PC-9 (cell line): Measurements from ENCODE around the gene KCNAB2. TPM values are rescaled to one million over a fixed set of nuclear protein-coding genes. Genes with fewer than 3 reads are reported as not detected.

ENCODE experiments used
- BruUV-seq: library from RNA; stranded (reverse); fragments of 400-500 nt; replicated peaks from 2 replicates; lab custom pipeline; 2021; lab: Mats Ljungman, UMichigan
- CTCF ChIA-PET: fragments of 300-600 bp; sonication (Branson Sonifier 250); formaldehyde crosslinking; loops from one replicate; lab custom pipeline; 2022; ENCODE audit warnings: antibody characterized with exemption; lab: Charles Lee
- POLR2A ChIA-PET: fragments of 300-600 bp; sonication (Branson Sonifier 250); formaldehyde crosslinking; loops from one replicate; lab custom pipeline; 2022; ENCODE audit warnings: antibody characterized with exemption; ENCODE audit not compliant: unreplicated experiment; lab: Charles Lee
- DNase-seq, 2 experiments: peaks; one replicate each; pipeline versions ENCODE4 v3.0.0 to v3.0.0-alpha.2; 2015 to 2022; ENCODE audit warnings: mixed read lengths in 1 of 2
- H2AFZ ChIP-seq: fragments of 200-600 bp; sonication (generic); 2 replicates; pipeline ENCODE4 v1.8.1; 2017; ENCODE audit warnings: antibody characterized with exemption
- H3F3A ChIP-seq: fragments of 200-600 bp; sonication (generic); 2 replicates; pipeline ENCODE4 v1.8.1; 2017; ENCODE audit warnings: antibody characterized with exemption, mild to moderate bottlenecking, low read depth; ENCODE audit not compliant: insufficient read depth
- H3K27ac ChIP-seq: fragments of 200-600 bp; sonication (generic); 2 replicates; pipeline ENCODE4 v1.6.1; 2016; ENCODE audit warnings: mixed run types
- H3K27me3 ChIP-seq: fragments of 200-600 bp; sonication (generic); 2 replicates; pipeline ENCODE4 v1.6.1; 2016; ENCODE audit warnings: low read depth, mixed run types; ENCODE audit not compliant: insufficient read depth
- H3K36me3 ChIP-seq: fragments of 200-600 bp; sonication (generic); 2 replicates; pipeline ENCODE4 v1.6.1; 2016; ENCODE audit warnings: low read depth, mixed run types
- H3K4me1 ChIP-seq: fragments of 200-600 bp; sonication (generic); replicated peaks from 2 replicates; pipeline ENCODE4 v1.6.1; 2016; ENCODE audit warnings: mixed run types; ENCODE audit not compliant: insufficient read depth
- H3K4me2 ChIP-seq: fragments of 200-600 bp; sonication (generic); 2 replicates; pipeline ENCODE4 v1.6.1; 2017; ENCODE audit warnings: mixed run types
- H3K4me3 ChIP-seq: fragments of 200-600 bp; sonication (generic); 2 replicates; pipeline ENCODE4 v1.6.1; 2016; ENCODE audit warnings: mixed run types
- H3K79me2 ChIP-seq: fragments of 200-600 bp; sonication (generic); 2 replicates; pipeline ENCODE4 v1.6.1; 2017; ENCODE audit warnings: low read depth, mixed run types
- H3K9me2 ChIP-seq: fragments of 200-600 bp; sonication (generic); 2 replicates; pipeline ENCODE4 v1.8.1; 2017; ENCODE audit warnings: mild to moderate bottlenecking; ENCODE audit not compliant: insufficient read depth
- H3K9me3 ChIP-seq: fragments of 200-600 bp; sonication (generic); 2 replicates; pipeline ENCODE4 v1.8.1; 2016; ENCODE audit warnings: low read depth; ENCODE audit not compliant: insufficient read depth
- H4K20me1 ChIP-seq: fragments of 200-600 bp; sonication (generic); 2 replicates; pipeline ENCODE4 v1.8.1; 2017; ENCODE audit not compliant: insufficient read depth
- EZH2 ChIP-seq: fragments of 200-600 bp; sonication (generic); IDR thresholded peaks from 2 replicates; pipeline ENCODE4 v1.8.0; 2017; ENCODE audit warnings: antibody characterized with exemption, low read depth
- intact Hi-C: fragments of 100-400 bp; cut with micrococcal nuclease; formaldehyde crosslinking; loops from one replicate; pipeline ENCODE4 v1.10.0; 2022; ENCODE audit not compliant: unreplicated experiment
- total RNA-seq: library from RNA; stranded (reverse); gene quantifications from 2 replicates; pipeline ENCODE4 v1.2.3, GENCODE V29; 2021
- TF ChIP-seq, protein P1 (sequence below): fragments of 200-600 bp; sonication (generic); conservative IDR thresholded peaks from 2 replicates; pipeline ENCODE4 v1.6.1; 2017; ENCODE audit warnings: mixed run types, antibody characterized with exemption, mild to moderate bottlenecking, moderate library complexity

Gene KCNAB2
- total RNA-seq, 1 experiment from 2014 or later = 19.6 TPM

GRCh38 chr1:6010554-6010953 is 35.1 kb upstream of the KCNAB2 start:
- H3K4me3 ChIP-seq = no peak overlapping the region
- H3F3A ChIP-seq = no peaks in the 10 kb centered on the region
- H4K20me1 ChIP-seq = no peaks in the 10 kb centered on the region
- H2AFZ ChIP-seq = no peak overlapping the region
- POLR2A ChIA-PET = no interaction called here
- H3K4me2 ChIP-seq = no peak overlapping the region
- BruUV-seq = no TSS peak
- no peaks in the 10 kb centered on the region for H3K27me3 ChIP-seq
- H3K9me3 ChIP-seq = no peaks in the 10 kb centered on the region
- H3K27ac ChIP-seq = no peak overlapping the region
- intact Hi-C loops = no loop called here
- H3K36me3 ChIP-seq = no peaks in the 10 kb centered on the region
- no peaks in the 10 kb centered on the region for H3K9me2 ChIP-seq
- H3K4me1 ChIP-seq = no peaks in the 10 kb centered on the region
- CTCF ChIA-PET = no interaction called here
- H3K79me2 ChIP-seq = no peaks in the 10 kb centered on the region
- TF ChIP-seq, protein P1, sequence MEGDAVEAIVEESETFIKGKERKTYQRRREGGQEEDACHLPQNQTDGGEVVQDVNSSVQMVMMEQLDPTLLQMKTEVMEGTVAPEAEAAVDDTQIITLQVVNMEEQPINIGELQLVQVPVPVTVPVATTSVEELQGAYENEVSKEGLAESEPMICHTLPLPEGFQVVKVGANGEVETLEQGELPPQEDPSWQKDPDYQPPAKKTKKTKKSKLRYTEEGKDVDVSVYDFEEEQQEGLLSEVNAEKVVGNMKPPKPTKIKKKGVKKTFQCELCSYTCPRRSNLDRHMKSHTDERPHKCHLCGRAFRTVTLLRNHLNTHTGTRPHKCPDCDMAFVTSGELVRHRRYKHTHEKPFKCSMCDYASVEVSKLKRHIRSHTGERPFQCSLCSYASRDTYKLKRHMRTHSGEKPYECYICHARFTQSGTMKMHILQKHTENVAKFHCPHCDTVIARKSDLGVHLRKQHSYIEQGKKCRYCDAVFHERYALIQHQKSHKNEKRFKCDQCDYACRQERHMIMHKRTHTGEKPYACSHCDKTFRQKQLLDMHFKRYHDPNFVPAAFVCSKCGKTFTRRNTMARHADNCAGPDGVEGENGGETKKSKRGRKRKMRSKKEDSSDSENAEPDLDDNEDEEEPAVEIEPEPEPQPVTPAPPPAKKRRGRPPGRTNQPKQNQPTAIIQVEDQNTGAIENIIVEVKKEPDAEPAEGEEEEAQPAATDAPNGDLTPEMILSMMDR = no peak
- no peak for TF ChIP-seq EZH2
- DNase-seq = no peak

- Histone ChIP-seq H3K4me1 (no peaks in the 10 kb centered on the region), H4K20me1 (no peaks in the 10 kb centered on the region), H3K4me3 (no peak overlapping the region), H3K36me3 (no peaks in the 10 kb centered on the region), H3K79me2 (no peaks in the 10 kb centered on the region), H3K9me2 (no peaks in the 10 kb centered on the region), H3K27ac (no peak overlapping the region), H3K9me3 (no peaks in the 10 kb centered on the region), H3F3A (no peaks in the 10 kb centered on the region), H3K4me2 (no peak overlapping the region), H3K27me3 (no peaks in the 10 kb centered on the region), H2AFZ (no peak overlapping the region)
- DNase-seq = no peak
- TF ChIP-seq, protein P1 = no peak
- no peak for TF ChIP-seq EZH2
- BruUV-seq = no TSS peak
- intact Hi-C loops = no loop called here
- ChIA-PET CTCF (no interaction called here), POLR2A (no interaction called here)
These were observed 34.3 kb upstream of the KCNAB2 start for GRCh38 chr1:6011161-6011945.

DNA sequence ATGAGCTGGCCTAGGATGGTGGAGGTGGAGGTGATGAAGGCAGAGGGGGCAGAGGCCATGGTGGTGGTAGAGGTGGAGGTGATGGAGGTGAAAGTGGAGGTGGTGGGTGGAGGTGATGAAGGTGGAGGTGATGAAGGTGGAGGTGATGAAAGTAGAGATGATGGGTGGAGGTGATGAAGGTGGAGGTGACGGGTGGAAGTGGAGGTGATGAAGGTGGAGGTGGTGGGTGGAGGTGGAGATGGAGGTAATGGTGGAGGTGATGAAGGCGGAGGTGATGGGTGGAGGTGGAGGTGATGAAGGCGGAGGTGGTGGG is 33.8 kb upstream of the KCNAB2 start:
- Histone ChIP-seq H3K4me2 (no peak overlapping the region), H3K4me3 (no peak overlapping the region), H2AFZ (no peak overlapping the region), H3K36me3 (no peaks in the 10 kb centered on the region), H3K9me2 (no peaks in the 10 kb centered on the region), H4K20me1 (no peaks in the 10 kb centered on the region), H3K79me2 (no peaks in the 10 kb centered on the region), H3K4me1 (no peaks in the 10 kb centered on the region), H3K27ac (no peak overlapping the region), H3K27me3 (no peaks in the 10 kb centered on the region), H3K9me3 (no peaks in the 10 kb centered on the region), H3F3A (no peaks in the 10 kb centered on the region)
- TF ChIP-seq, protein P1 = no peak
- TF ChIP-seq EZH2 = no peak
- ChIA-PET POLR2A (no interaction called here), CTCF (no interaction called here)
- BruUV-seq = no TSS peak
- no peak for DNase-seq
- intact Hi-C loops = no loop called here
